IMR-90 (cell line): ENCODE measurements around the gene WBP2. TPM values are rescaled to one million over a fixed set of nuclear protein-coding genes. Genes with fewer than 3 reads are reported as not detected.

Experiments
- ATAC-seq: fragments of 200-7000 bp; cut with Tn5 transposase; 2 replicates; pipeline ENCODE4 v1.9.1; 2020; ENCODE audit warnings: low read depth, mild to moderate bottlenecking, moderate library complexity
- BruUV-seq: library from RNA; stranded (reverse); fragments of 400-500 nt; replicated peaks from 2 replicates; lab custom pipeline; 2021; lab: Mats Ljungman, UMichigan
- CTCF ChIA-PET: fragments of 300-600 bp; formaldehyde crosslinking; extraction: SDS; loops from one replicate; lab custom pipeline; 2021; ENCODE audit warnings: antibody characterized with exemption; lab: Yijun Ruan, JAX
- POLR2A ChIA-PET: fragments of 300-600 bp; sonication (Branson Sonifier 250); formaldehyde crosslinking; loops from one replicate; lab custom pipeline; 2022; ENCODE audit warnings: antibody characterized with exemption; ENCODE audit not compliant: unreplicated experiment; lab: Charles Lee
- DNase-seq: peaks from one replicate; pipeline ENCODE4 v3.0.0; 2013
- H2AFZ ChIP-seq: replicated peaks from 2 replicates; pipeline ENCODE3; 2013; ENCODE audit warnings: low read length, mild to moderate bottlenecking; ENCODE audit not compliant: poor library complexity
- H2AK5ac ChIP-seq: 2 replicates; pipeline ENCODE4 v1.6.1; 2013; ENCODE audit warnings: low read depth, low read length, inconsistent platforms
- H2AK9ac ChIP-seq: replicated peaks from 2 replicates; pipeline ENCODE3; 2013; ENCODE audit warnings: mild to moderate bottlenecking, low read depth, low read length, moderate library complexity; ENCODE audit not compliant: poor library complexity
- H2BK120ac ChIP-seq: 2 replicates; pipeline ENCODE4 v1.6.1; 2013; ENCODE audit warnings: low read depth, low read length, inconsistent platforms
- H2BK15ac ChIP-seq: 3 replicates; pipeline ENCODE4 v1.6.1; 2013; ENCODE audit warnings: low read depth, low read length, inconsistent platforms
- H2BK20ac ChIP-seq: 2 replicates; pipeline ENCODE4 v1.6.1; 2013; ENCODE audit warnings: low read depth, mild to moderate bottlenecking, inconsistent platforms, low read length, moderate library complexity
- H2BK5ac ChIP-seq: 2 replicates; pipeline ENCODE4 v1.6.1; 2013; ENCODE audit warnings: mild to moderate bottlenecking, low read depth, low read length, inconsistent platforms; ENCODE audit not compliant: poor library complexity, severe bottlenecking
- H3K14ac ChIP-seq: replicated peaks from 2 replicates; pipeline ENCODE4 v1.6.1; 2013; ENCODE audit warnings: low read depth, low read length, inconsistent platforms
- H3K18ac ChIP-seq: 2 replicates; pipeline ENCODE4 v1.6.1; 2013; ENCODE audit warnings: low read depth, low read length, control low read depth
- H3K23ac ChIP-seq: 2 replicates; pipeline ENCODE4 v1.6.1; 2013; ENCODE audit warnings: low read depth, low read length, inconsistent platforms
- H3K27ac ChIP-seq: 2 replicates; pipeline ENCODE4 v1.5.1; 2013; ENCODE audit warnings: mild to moderate bottlenecking, control low read depth, low read length; ENCODE audit not compliant: insufficient read depth
- H3K27me3 ChIP-seq: 2 replicates; pipeline ENCODE4 v1.6.1; 2013; ENCODE audit warnings: low read length; ENCODE audit not compliant: control insufficient read depth, insufficient read depth
- H3K36me3 ChIP-seq: 2 replicates; pipeline ENCODE4 v1.6.1; 2013; ENCODE audit warnings: low read length, mixed read lengths; ENCODE audit not compliant: control insufficient read depth, insufficient read depth
- H3K4ac ChIP-seq: 2 replicates; pipeline ENCODE4 v1.6.1; 2013; ENCODE audit warnings: low read depth, low read length, inconsistent platforms
- H3K4me1 ChIP-seq: 2 replicates; pipeline ENCODE4 v1.6.1; 2013; ENCODE audit warnings: low read length, mixed read lengths; ENCODE audit not compliant: control insufficient read depth, insufficient read depth
- H3K4me2 ChIP-seq: 2 replicates; pipeline ENCODE4 v1.6.1; 2013; ENCODE audit warnings: low read depth, mild to moderate bottlenecking, control low read depth, low read length, moderate library complexity
- H3K4me3 ChIP-seq: 2 replicates; pipeline ENCODE4 v1.5.1; 2013; ENCODE audit warnings: low read depth, mild to moderate bottlenecking, control low read depth, low read length, moderate library complexity; ENCODE audit not compliant: insufficient read depth
- H3K56ac ChIP-seq: 2 replicates; pipeline ENCODE4 v1.6.1; 2013; ENCODE audit warnings: low read length, inconsistent platforms; ENCODE audit not compliant: insufficient read depth; ENCODE audit errors: extremely low read depth
- H3K79me1 ChIP-seq, 2 experiments: 2 replicates each; pipeline ENCODE4 v1.6.1; 2013; ENCODE audit warnings: low read length in 2 of 2, inconsistent platforms in 1 of 2, low read depth in 1 of 2
- H3K9ac ChIP-seq: 2 replicates; pipeline ENCODE4 v1.6.1; 2013; ENCODE audit warnings: low read depth, low read length, control low read depth
- H3K9me1 ChIP-seq: 2 replicates; pipeline ENCODE4 v1.6.1; 2013; ENCODE audit warnings: low read length, inconsistent platforms; ENCODE audit not compliant: insufficient read depth
- H3K9me3 ChIP-seq: 2 replicates; pipeline ENCODE4 v1.6.1; 2013; ENCODE audit warnings: low read length; ENCODE audit not compliant: control insufficient read depth, insufficient read depth
- H4K20me1 ChIP-seq: 2 replicates; pipeline ENCODE4 v1.6.1; 2013; ENCODE audit warnings: low read length, inconsistent platforms; ENCODE audit not compliant: insufficient read depth
- H4K5ac ChIP-seq: 2 replicates; pipeline ENCODE4 v1.6.1; 2013; ENCODE audit warnings: mild to moderate bottlenecking, low read depth, low read length, control low read depth
- H4K8ac ChIP-seq, 2 experiments: 2 replicates each; pipeline ENCODE4 v1.6.1; 2013; ENCODE audit warnings: low read depth in 2 of 2, low read length in 2 of 2, control low read depth in 1 of 2, inconsistent platforms in 1 of 2
- H4K91ac ChIP-seq: 2 replicates; pipeline ENCODE4 v1.6.1; 2013; ENCODE audit warnings: low read depth, low read length, inconsistent platforms; ENCODE audit not compliant: insufficient read depth
- CHD1 ChIP-seq: IDR thresholded peaks from 2 replicates; pipeline ENCODE4 v1.6.1; 2012; ENCODE audit warnings: low read depth, low read length, improper control_type of control experiment
- ELK1 ChIP-seq: fragments of 150-350 bp; IDR thresholded peaks from 2 replicates; pipeline ENCODE4 v1.6.1; 2016; ENCODE audit warnings: low read depth, mild to moderate bottlenecking, low read length, moderate library complexity, borderline replicate concordance
- FOS ChIP-seq: fragments of 150-350 bp; IDR thresholded peaks from 2 replicates; pipeline ENCODE4 v1.6.1; 2016; ENCODE audit warnings: low read depth, low read length
- MAFK ChIP-seq: IDR thresholded peaks from 2 replicates; pipeline ENCODE4 v1.6.1; 2012; ENCODE audit warnings: low read depth, low read length, improper control_type of control experiment
- NFE2L2 ChIP-seq: fragments of 150-350 bp; IDR thresholded peaks from 2 replicates; pipeline ENCODE4 v1.6.1; 2016; ENCODE audit warnings: low read depth, mild to moderate bottlenecking, low read length
- POLR2A ChIP-seq: IDR thresholded peaks from 2 replicates; pipeline ENCODE4 v1.6.1; 2012; ENCODE audit warnings: mild to moderate bottlenecking, low read depth, low read length
- RAD21 ChIP-seq: IDR thresholded peaks from 2 replicates; pipeline ENCODE4 v1.6.1; 2012; ENCODE audit warnings: low read length, improper control_type of control experiment
- RFX5 ChIP-seq: IDR thresholded peaks from 2 replicates; pipeline ENCODE4 v1.8.0; 2012; ENCODE audit warnings: low read depth, mild to moderate bottlenecking, low read length, moderate library complexity
- WGBS, 2 experiments: methylation state at CpG; one replicate each; pipeline versions ENCODE4 v1.1.5 to v1.1.7; 2013; ENCODE audit warnings: missing lambda C conversion rate in 2 of 2; ENCODE audit not compliant: insufficient read length in 1 of 2; ENCODE audit errors: extremely low coverage in 2 of 2; 5-methylcytosine and 5-hydroxymethylcytosine counted together
- dilution Hi-C: fragments of 300-500 bp; cut with HindIII; formaldehyde crosslinking; loops from one replicate; pipeline ENCODE4 v1.14.3; 2018; ENCODE audit warnings: low sequenced_read_pairs; ENCODE audit not compliant: unreplicated experiment
- in situ Hi-C: fragments of 300-500 bp; cut with MboI; formaldehyde crosslinking; loops from 3 replicates; pipeline ENCODE4 v1.14.3; 2019; ENCODE audit warnings: low sequenced_read_pairs, inconsistent platforms, mixed read lengths
- intact Hi-C: fragments of 100-400 bp; cut with micrococcal nuclease; formaldehyde crosslinking; loops from 2 replicates; pipeline ENCODE4 v1.10.0; 2022
- polyA plus RNA-seq, 3 experiments: library from polyadenylated mRNA; depleted of rRNA; stranded (reverse); fragments of >200 nt; gene quantifications; 2 replicates each; pipeline ENCODE4 v1.2.3, GENCODE V29; 2012; ENCODE audit warnings: low replicate concordance in 1 of 3
- total RNA-seq: library from RNA; depleted of rRNA; stranded (reverse); fragments of >200 nt; gene quantifications from 2 replicates; pipeline ENCODE4 v1.2.3, GENCODE V29; 2012

WBP2 gene
- total and polyA plus RNA-seq, 2 of the 4 experiments (the other 2 are of a cell fraction): 9.0 to 35.5 TPM

- H3K4me1 ChIP-seq: no peaks in the 10 kb centered on the region; the same call in 1 of the 2 replicates
- no peak overlapping the region for H3K14ac ChIP-seq
- H3K36me3 ChIP-seq: peaks cover 55% of the 10 kb centered on the region
- no peak for ATAC-seq
- no peak overlapping the region for H4K5ac ChIP-seq
- H3K4me3 ChIP-seq: no peak overlapping the region
- H2AK5ac ChIP-seq: no peak overlapping the region
- no peak overlapping the region for H3K4me2 ChIP-seq
- BruUV-seq: no TSS peak
- H3K9me1 ChIP-seq: no peaks in the 10 kb centered on the region
- no peaks in the 10 kb centered on the region; a peak in 1 of 4 replicates for H3K79me1 ChIP-seq
- intact Hi-C loops: no loop called here
- H2AK9ac ChIP-seq: peak overlapping the region; percentile 72
- no peak overlapping the region for H3K18ac ChIP-seq
- H2BK20ac ChIP-seq: no peak overlapping the region
- no peak overlapping the region for H3K4ac ChIP-seq
- H4K20me1 ChIP-seq: no peaks in the 10 kb centered on the region
- TF ChIP-seq CHD1: no peak
- TF ChIP-seq RAD21: no peak
- no peak for TF ChIP-seq FOS
- no peak for TF ChIP-seq MAFK
- no peak for TF ChIP-seq POLR2A
- TF ChIP-seq ELK1: no peak
- TF ChIP-seq NFE2L2: no peak
- TF ChIP-seq RFX5: no peak
- dilution Hi-C loops: no loop called here
- H2BK15ac ChIP-seq: no peak overlapping the region
- ChIA-PET CTCF (no interaction called here), POLR2A (no interaction called here)
- no peak overlapping the region for H4K8ac ChIP-seq
- H2BK5ac ChIP-seq: no peak overlapping the region
- H3K27me3 ChIP-seq: no peaks in the 10 kb centered on the region
- no peak overlapping the region for H3K56ac ChIP-seq
- WGBS, 2 experiments: 91% methylated on average over 6 of the region's 28 CpGs; no CpG with 5 or more reads in 1 of the 2 experiments
- in situ Hi-C loops: no loop called here
- H3K9me3 ChIP-seq: no peaks in the 10 kb centered on the region
- H3K9ac ChIP-seq: no peak overlapping the region
- H2AFZ ChIP-seq: no peak overlapping the region
- H3K27ac ChIP-seq: no peak overlapping the region
- H3K23ac ChIP-seq: no peak overlapping the region
- no peak overlapping the region for H4K91ac ChIP-seq
- no peak overlapping the region for H2BK120ac ChIP-seq
- no peak for DNase-seq
Measured at GRCh38 chr17:75823257-75824041, 31.7 kb downstream of the WBP2 start.
